DND-41 (cell line): Measurements from ENCODE around the gene FHIT.

Experiments
- CTCF ChIP-seq: IDR thresholded peaks from 2 replicates; pipeline ENCODE4 v1.5.1; 2012; ENCODE audit warnings: borderline replicate concordance, low read length, moderate library complexity, mild to moderate bottlenecking; ENCODE audit not compliant: poor library complexity, severe bottlenecking; ENCODE audit errors: extremely low read depth
- EZH2 ChIP-seq: IDR thresholded peaks from 3 replicates; pipeline ENCODE4 v1.6.1; 2012; ENCODE audit warnings: borderline replicate concordance, low read depth, mild to moderate bottlenecking, moderate library complexity, low read length, inconsistent platforms; ENCODE audit not compliant: severe bottlenecking

- TF ChIP-seq CTCF (no peak), EZH2 (no peak)
Measured at GRCh38 chr3:59816312-59816711, 1434.9 kb downstream of the FHIT start.
